ENCODE results near the gene FAM50A.

DNA sequence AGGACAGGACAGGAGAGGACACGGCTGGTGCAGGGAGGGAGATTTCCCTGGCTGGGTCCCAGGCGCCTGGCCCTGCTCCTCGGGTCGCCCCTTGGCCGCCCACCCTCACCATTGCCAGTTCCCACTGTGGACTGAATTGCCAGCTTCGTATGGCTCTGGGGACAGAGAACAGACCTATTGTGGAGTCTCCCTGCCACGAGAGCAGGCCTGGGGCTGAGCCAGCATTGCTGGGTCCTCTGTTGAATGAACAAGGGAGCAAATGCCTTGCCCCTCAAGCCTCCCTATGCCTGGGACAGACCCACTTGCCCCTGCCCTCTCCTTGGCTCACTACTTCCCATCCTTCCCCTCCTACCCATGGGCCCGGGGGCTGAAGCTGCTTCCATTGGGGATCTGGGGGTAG is 18.5 kb downstream of the FAM50A start:
- TF ChIP-seq POLR2A (IDR thresholded peaks at IDR 0.05) = no peak
- TF ChIP-seq, protein P1, sequence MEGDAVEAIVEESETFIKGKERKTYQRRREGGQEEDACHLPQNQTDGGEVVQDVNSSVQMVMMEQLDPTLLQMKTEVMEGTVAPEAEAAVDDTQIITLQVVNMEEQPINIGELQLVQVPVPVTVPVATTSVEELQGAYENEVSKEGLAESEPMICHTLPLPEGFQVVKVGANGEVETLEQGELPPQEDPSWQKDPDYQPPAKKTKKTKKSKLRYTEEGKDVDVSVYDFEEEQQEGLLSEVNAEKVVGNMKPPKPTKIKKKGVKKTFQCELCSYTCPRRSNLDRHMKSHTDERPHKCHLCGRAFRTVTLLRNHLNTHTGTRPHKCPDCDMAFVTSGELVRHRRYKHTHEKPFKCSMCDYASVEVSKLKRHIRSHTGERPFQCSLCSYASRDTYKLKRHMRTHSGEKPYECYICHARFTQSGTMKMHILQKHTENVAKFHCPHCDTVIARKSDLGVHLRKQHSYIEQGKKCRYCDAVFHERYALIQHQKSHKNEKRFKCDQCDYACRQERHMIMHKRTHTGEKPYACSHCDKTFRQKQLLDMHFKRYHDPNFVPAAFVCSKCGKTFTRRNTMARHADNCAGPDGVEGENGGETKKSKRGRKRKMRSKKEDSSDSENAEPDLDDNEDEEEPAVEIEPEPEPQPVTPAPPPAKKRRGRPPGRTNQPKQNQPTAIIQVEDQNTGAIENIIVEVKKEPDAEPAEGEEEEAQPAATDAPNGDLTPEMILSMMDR (IDR thresholded peaks at IDR 0.05) = no peak

All from upper lobe of left lung (tissue), 4 donors.